Measurements from ENCODE around the gene DCLK1. TPM values are rescaled to one million over a fixed set of nuclear protein-coding genes. Genes with fewer than 3 reads are reported as not detected.

DCLK1 gene
- total RNA-seq, 4 donors from 2014 or later = 11.7 to 51.4 (median 15.8) TPM

- no peaks in the 10 kb centered on the region for H3K27me3 ChIP-seq
- H3K36me3 ChIP-seq = no peaks in the 10 kb centered on the region
- H3K4me3 ChIP-seq = no peak overlapping the region
- no peaks in the 10 kb centered on the region for H3K9me3 ChIP-seq
- no peaks in the 10 kb centered on the region for H3K4me1 ChIP-seq
- no peak for DNase-seq (ENCODE audit: low spot score in 2 of 2)
- TF ChIP-seq POLR2AphosphoS5 (IDR thresholded peaks at IDR 0.05) = no peak
- no peak for TF ChIP-seq CTCF (IDR thresholded peaks at IDR 0.05)
- H3K27ac ChIP-seq = no peak overlapping the region
These were observed 287.9 kb downstream of the DCLK1 start for GRCh38 chr13:35843272-35843671.

DNA sequence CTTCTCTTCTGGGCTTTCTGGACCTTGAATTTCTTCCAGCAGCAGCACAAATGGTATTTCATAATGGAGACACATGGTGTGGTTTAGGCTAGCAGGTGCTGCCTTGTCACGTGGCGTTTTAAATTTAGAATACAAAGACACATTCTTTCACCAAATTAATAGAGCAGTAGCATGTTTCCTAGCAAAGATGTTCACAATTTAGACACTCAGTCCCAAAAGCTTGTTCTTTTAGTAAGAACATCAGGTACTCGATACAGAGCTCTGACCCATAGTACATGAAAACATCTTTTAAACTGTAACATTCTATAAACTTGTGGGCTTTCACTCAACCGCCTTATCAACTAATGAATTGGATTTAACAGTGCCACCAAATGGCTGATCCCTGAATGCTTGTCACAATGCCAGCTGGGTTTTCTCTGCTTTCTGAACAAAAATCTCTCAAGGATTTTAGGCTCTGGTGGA, 290.1 kb downstream of the DCLK1 start:
- Histone ChIP-seq H3K4me3 (no peak overlapping the region), H3K36me3 (no peaks in the 10 kb centered on the region), H3K27ac (no peak overlapping the region), H3K9me3 (no peaks in the 10 kb centered on the region), H3K4me1 (no peaks in the 10 kb centered on the region), H3K27me3 (no peaks in the 10 kb centered on the region)
- TF ChIP-seq POLR2AphosphoS5 (IDR thresholded peaks at IDR 0.05) (no peak), EP300 (IDR thresholded peaks at IDR 0.05) (no peak), CTCF (IDR thresholded peaks at IDR 0.05) (no peak), POLR2A (IDR thresholded peaks at IDR 0.05) (no peak)
- WGBS = 75% methylated on average over 4 of the region's 4 CpGs
- no peak for DNase-seq (ENCODE audit: low spot score in 2 of 2)

DNA sequence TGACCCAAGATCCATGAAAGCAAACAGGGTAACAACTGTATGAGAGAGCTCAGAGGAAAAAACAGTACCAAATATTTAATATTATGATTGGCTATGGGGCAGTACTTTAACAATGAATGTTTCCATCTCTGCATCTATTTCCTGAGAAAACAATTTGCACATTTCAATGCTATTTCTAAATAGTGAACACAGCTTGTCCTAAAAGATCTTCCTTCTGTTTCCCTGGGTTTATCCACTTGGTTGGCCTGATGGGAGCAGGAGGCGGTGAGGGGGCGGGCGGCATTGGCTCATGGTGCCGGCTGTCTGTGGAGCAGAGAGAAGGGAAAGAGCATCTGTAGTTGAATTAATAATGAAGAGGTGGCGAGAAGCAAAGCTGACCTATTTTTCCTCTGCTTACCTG, 291.4 kb downstream of the DCLK1 start:
- Histone ChIP-seq H3K27ac (no peak overlapping the region), H3K4me1 (no peaks in the 10 kb centered on the region), H3K27me3 (no peaks in the 10 kb centered on the region), H3K36me3 (no peaks in the 10 kb centered on the region), H3K4me3 (no peak overlapping the region), H3K9me3 (no peaks in the 10 kb centered on the region)
- no peak for DNase-seq (ENCODE audit: low spot score in 2 of 2)
- WGBS = 80% methylated on average over 5 of the region's 5 CpGs
- TF ChIP-seq POLR2AphosphoS5 (IDR thresholded peaks at IDR 0.05) = no peak
- no peak for TF ChIP-seq CTCF (IDR thresholded peaks at IDR 0.05)
- TF ChIP-seq EP300 (IDR thresholded peaks at IDR 0.05) = no peak
- no peak for TF ChIP-seq POLR2A (IDR thresholded peaks at IDR 0.05)

- no peak overlapping the region for H3K27ac ChIP-seq
- no peaks in the 10 kb centered on the region for H3K9me3 ChIP-seq
- WGBS = 49% methylated on average over 1 of the region's 1 CpG
- no peaks in the 10 kb centered on the region for H3K27me3 ChIP-seq
- DNase-seq (ENCODE audit: low spot score in 2 of 2) = no peak
- H3K4me3 ChIP-seq = no peak overlapping the region
- H3K36me3 ChIP-seq = no peaks in the 10 kb centered on the region
- TF ChIP-seq EP300 (IDR thresholded peaks at IDR 0.05) (no peak), POLR2AphosphoS5 (IDR thresholded peaks at IDR 0.05) (no peak), CTCF (IDR thresholded peaks at IDR 0.05) (no peak)
- no peaks in the 10 kb centered on the region for H3K4me1 ChIP-seq
These were observed 292.8 kb downstream of the DCLK1 start for GRCh38 chr13:35838356-35838755.

GRCh38 chr13:35836446-35836845, 294.7 kb downstream of the DCLK1 start:
- no peaks in the 10 kb centered on the region for H3K36me3 ChIP-seq
- WGBS = 75% methylated on average over 7 of the region's 7 CpGs
- H3K4me1 ChIP-seq = no peaks in the 10 kb centered on the region
- H3K27me3 ChIP-seq = no peaks in the 10 kb centered on the region
- no peaks in the 10 kb centered on the region for H3K9me3 ChIP-seq
- no peak overlapping the region for H3K4me3 ChIP-seq
- TF ChIP-seq POLR2A (IDR thresholded peaks at IDR 0.05) (no peak), CTCF (IDR thresholded peaks at IDR 0.05) (no peak)
- no peak overlapping the region for H3K27ac ChIP-seq
- DNase-seq (ENCODE audit: low spot score in 2 of 2) = no peak

All from suprapubic skin (tissue), 4 donors.